B cell (primary cell): ENCODE results near the gene PKDREJ. TPM values are rescaled to one million over a fixed set of nuclear protein-coding genes. Genes with fewer than 3 reads are reported as not detected.
A peak's percentile ranks its signal among the peaks of the same experiment; 100 is the strongest.

Experiments used
- ATAC-seq: fragments of 200-7000 bp; cut with Tn5 transposase; one replicate; pipeline ENCODE4 v1.10.0; 2021; ENCODE audit warnings: low read depth, mild to moderate bottlenecking, moderate number of reproducible peaks, moderate library complexity
- CTCF ChIA-PET: fragments of 350-600 bp; sonication (Branson Sonifier 250); formaldehyde crosslinking; loops from one replicate; lab custom pipeline; 2021; ENCODE audit warnings: antibody characterized with exemption, inconsistent platforms; lab: Charles Lee
- POLR2A ChIA-PET: fragments of 350-600 bp; sonication (Branson Sonifier 250); formaldehyde crosslinking; loops from one replicate; lab custom pipeline; 2021; ENCODE audit warnings: antibody characterized with exemption; lab: Charles Lee
- DNase-seq: peaks from one replicate; pipeline ENCODE4 v3.0.0; 2013
- H2AFZ ChIP-seq: 2 replicates; pipeline ENCODE4 v1.6.1; 2012; ENCODE audit warnings: mild to moderate bottlenecking, low read depth, low read length; ENCODE audit not compliant: insufficient read depth, poor library complexity, severe bottlenecking
- H3K27ac ChIP-seq, 2 donors: 1 replicate in 1 of 2; 2 replicates in 1 of 2; pipeline ENCODE4 v1.5.1; 2012 to 2013; ENCODE audit warnings: low read length in 2 of 2, mild to moderate bottlenecking in 2 of 2, moderate library complexity in 1 of 2
- H3K27me3 ChIP-seq, 4 experiments: fragments of 200-600 bp in 1 of 4; sonication (generic) in 1 of 4; replicated peaks in 1 of 4; 1 replicate in 2 of 4; 2 replicates in 2 of 4; pipeline versions ENCODE4 v1.6.1 to v1.7.0; 2013 to 2016; ENCODE audit warnings: low read length in 3 of 4, mild to moderate bottlenecking in 2 of 4, mixed read lengths in 1 of 4, moderate library complexity in 1 of 4; ENCODE audit not compliant: insufficient read depth in 4 of 4, control insufficient read depth in 3 of 4; ENCODE audit errors: control extremely low read depth in 1 of 4
- H3K36me3 ChIP-seq, 2 experiments: replicated peaks in 1 of 2; 1 replicate in 1 of 2; 2 replicates in 1 of 2; pipeline versions ENCODE4 v1.6.1 to v1.7.1; 2013; ENCODE audit warnings: low read length in 1 of 2; ENCODE audit not compliant: insufficient read depth in 2 of 2, control insufficient read depth in 1 of 2; ENCODE audit errors: control extremely low read depth in 1 of 2, extremely low read depth in 1 of 2
- H3K4me1 ChIP-seq, 2 donors: fragments of 200-600 bp in 1 of 2; sonication (generic) in 1 of 2; 1 replicate in 1 of 2; 2 replicates in 1 of 2; pipeline versions ENCODE4 v1.5.1 to v1.6.1; 2013 to 2017; ENCODE audit warnings: low read length in 2 of 2; ENCODE audit not compliant: control insufficient read depth in 2 of 2, insufficient read depth in 2 of 2
- H3K4me2 ChIP-seq: replicated peaks from 2 replicates; pipeline ENCODE3; 2012; ENCODE audit warnings: mild to moderate bottlenecking, low read depth, low read length; ENCODE audit not compliant: poor library complexity, severe bottlenecking
- H3K4me3 ChIP-seq, 5 experiments: fragments of 200-600 bp in 1 of 5; sonication (generic) in 1 of 5; 1 replicate in 3 of 5; 2 replicates in 2 of 5; pipeline versions ENCODE4 v1.5.1 to v1.7.0; 2011 to 2016; ENCODE audit warnings: low read length in 4 of 5, mild to moderate bottlenecking in 4 of 5, low read depth in 2 of 5, control low read depth in 1 of 5, moderate library complexity in 1 of 5; ENCODE audit not compliant: insufficient read depth in 1 of 5; ENCODE audit errors: control extremely low read depth in 1 of 5, extremely low read depth in 1 of 5
- H3K79me2 ChIP-seq: fragments of 200-600 bp; sonication (generic); one replicate; pipeline ENCODE4 v1.6.0; 2016; ENCODE audit warnings: low read length; ENCODE audit not compliant: control insufficient read depth, insufficient read depth
- H3K9ac ChIP-seq: fragments of 200-600 bp; sonication (generic); 2 replicates; pipeline ENCODE4 v1.6.1; 2017; ENCODE audit warnings: mild to moderate bottlenecking, low read length, moderate library complexity
- H3K9me3 ChIP-seq, 3 donors: one replicate each; pipeline versions ENCODE4 v1.6.1 to v1.7.1; 2013; ENCODE audit warnings: low read length in 2 of 3; ENCODE audit not compliant: control insufficient read depth in 2 of 3, insufficient read depth in 1 of 3; ENCODE audit errors: control extremely low read depth in 1 of 3
- H4K20me1 ChIP-seq: 2 replicates; pipeline ENCODE4 v1.6.0; 2012; ENCODE audit warnings: mild to moderate bottlenecking, low read length; ENCODE audit not compliant: insufficient read depth, control insufficient read depth, poor library complexity, severe bottlenecking
- H3K27ac Mint-ChIP-seq: one replicate; pipeline ENCODE4 v1.8.0; 2021; ENCODE audit warnings: mixed read lengths
- H3K27me3 Mint-ChIP-seq: one replicate; pipeline ENCODE4 v1.8.0; 2021; ENCODE audit warnings: mixed read lengths
- H3K4me1 Mint-ChIP-seq: one replicate; pipeline ENCODE4 v1.8.0; 2021; ENCODE audit warnings: mixed read lengths
- H3K4me3 Mint-ChIP-seq: one replicate; pipeline ENCODE4 v1.8.0; 2021; ENCODE audit warnings: mixed read lengths
- H3K9me3 Mint-ChIP-seq: one replicate; pipeline ENCODE4 v1.8.0; 2022; ENCODE audit warnings: mixed read lengths; ENCODE audit not compliant: insufficient read depth
- EZH2 ChIP-seq: IDR thresholded peaks from 2 replicates; pipeline ENCODE4 v1.6.1; 2012; ENCODE audit warnings: borderline replicate concordance, low read depth, mild to moderate bottlenecking, moderate library complexity, low read length; ENCODE audit not compliant: insufficient read depth, poor library complexity, severe bottlenecking
- WGBS: methylation state at CpG from one replicate; pipeline ENCODE4 v1.1.5; 2013; ENCODE audit warnings: missing lambda C conversion rate; ENCODE audit not compliant: insufficient coverage; 5-methylcytosine and 5-hydroxymethylcytosine counted together
- intact Hi-C: fragments of 100-400 bp; cut with micrococcal nuclease; formaldehyde crosslinking; loops from one replicate; pipeline ENCODE4 v1.10.0; 2022
- polyA plus RNA-seq: library from polyadenylated mRNA; depleted of rRNA; stranded (reverse); fragments of >200 nt; gene quantifications from 2 replicates; pipeline ENCODE4 v1.2.3, GENCODE V29; 2012
- total RNA-seq, 2 donors: library from RNA; stranded (reverse); fragments of 120-200 nt in 1 of 2; gene quantifications; 1 replicate in 1 of 2; 2 replicates in 1 of 2; pipeline versions ENCODE4 v1.2.3 to v1.2.4, GENCODE V29; 2013 to 2022
- TF ChIP-seq, protein P1 (sequence below): fragments of 200-600 bp; IDR thresholded peaks from one replicate; pipeline ENCODE4 v1.8.0; 2022; ENCODE audit warnings: antibody characterized with exemption, mild to moderate bottlenecking

PKDREJ gene
- total and polyA plus RNA-seq, 2 donors (not counting 1 experiment from before 2014, with no cell fraction given): not detected

DNA sequence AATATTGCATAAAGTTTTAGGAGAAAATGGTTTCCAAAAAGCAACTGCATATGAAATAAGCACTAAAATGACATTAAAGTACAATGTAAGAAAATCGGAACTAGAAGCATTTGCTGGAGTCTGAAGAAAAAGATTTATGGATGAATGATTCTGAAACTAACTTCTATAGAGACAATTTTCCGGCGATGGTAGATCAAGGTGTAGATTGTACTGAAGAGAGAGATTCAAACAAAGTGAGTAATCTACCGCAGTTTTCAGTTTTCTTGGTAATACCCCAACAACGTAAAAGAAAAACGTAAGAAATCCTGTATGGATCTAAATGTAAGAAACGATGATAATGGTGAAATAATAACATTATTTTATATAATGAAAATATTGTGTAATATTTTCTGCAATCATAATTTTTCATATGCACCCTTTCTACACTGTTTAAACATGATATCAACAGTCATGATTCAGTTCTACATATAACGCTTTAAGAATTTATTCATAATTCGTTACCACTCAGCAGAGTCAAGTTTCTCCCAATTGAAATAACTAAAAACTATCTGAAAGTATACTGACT, 11.2 kb downstream of the PKDREJ start:
- no peaks in the 10 kb centered on the region for H3K36me3 ChIP-seq
- ChIA-PET POLR2A (interaction anchor here (0.7 to 0.8 kb wide), 2 partner anchors 44 to 517 kb away, joined by 3 to 4 read pairs; no protein-coding TSS in a partner anchor), CTCF (no interaction called here)
- DNase-seq: no peak
- no peak overlapping the region for H3K9ac ChIP-seq
- no peaks in the 10 kb centered on the region for H3K27me3 ChIP-seq
- TF ChIP-seq EZH2: no peak
- TF ChIP-seq, protein P1, sequence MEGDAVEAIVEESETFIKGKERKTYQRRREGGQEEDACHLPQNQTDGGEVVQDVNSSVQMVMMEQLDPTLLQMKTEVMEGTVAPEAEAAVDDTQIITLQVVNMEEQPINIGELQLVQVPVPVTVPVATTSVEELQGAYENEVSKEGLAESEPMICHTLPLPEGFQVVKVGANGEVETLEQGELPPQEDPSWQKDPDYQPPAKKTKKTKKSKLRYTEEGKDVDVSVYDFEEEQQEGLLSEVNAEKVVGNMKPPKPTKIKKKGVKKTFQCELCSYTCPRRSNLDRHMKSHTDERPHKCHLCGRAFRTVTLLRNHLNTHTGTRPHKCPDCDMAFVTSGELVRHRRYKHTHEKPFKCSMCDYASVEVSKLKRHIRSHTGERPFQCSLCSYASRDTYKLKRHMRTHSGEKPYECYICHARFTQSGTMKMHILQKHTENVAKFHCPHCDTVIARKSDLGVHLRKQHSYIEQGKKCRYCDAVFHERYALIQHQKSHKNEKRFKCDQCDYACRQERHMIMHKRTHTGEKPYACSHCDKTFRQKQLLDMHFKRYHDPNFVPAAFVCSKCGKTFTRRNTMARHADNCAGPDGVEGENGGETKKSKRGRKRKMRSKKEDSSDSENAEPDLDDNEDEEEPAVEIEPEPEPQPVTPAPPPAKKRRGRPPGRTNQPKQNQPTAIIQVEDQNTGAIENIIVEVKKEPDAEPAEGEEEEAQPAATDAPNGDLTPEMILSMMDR: no peak
- Mint-ChIP-seq H3K9me3 (no peaks in the 10 kb centered on the region), H3K27ac (no peak overlapping the region), H3K4me3 (peak overlapping the region; percentile 87), H3K27me3 (peaks cover under 1% of the 10 kb centered on the region), H3K4me1 (peaks cover 18% of the 10 kb centered on the region)
- H3K27ac ChIP-seq: no peak overlapping the region
- no peaks in the 10 kb centered on the region for H4K20me1 ChIP-seq
- no peak for ATAC-seq
- no peak overlapping the region for H3K4me3 ChIP-seq
- peaks cover 11% of the 10 kb centered on the region for H3K79me2 ChIP-seq
- H3K9me3 ChIP-seq: peaks cover 0 to 2% (median 0%) of the 10 kb centered on the region in 3 donors
- peaks cover 14% of the 10 kb centered on the region in 2 donors for H3K4me1 ChIP-seq
- 100% methylated on average over 2 of the region's 9 CpGs for WGBS
- H2AFZ ChIP-seq: no peak overlapping the region
- H3K4me2 ChIP-seq: no peak overlapping the region
- intact Hi-C loops: loop anchor here (2.0 kb wide), 1 partner anchor 37 kb away; no protein-coding TSS in a partner anchor

DNA sequence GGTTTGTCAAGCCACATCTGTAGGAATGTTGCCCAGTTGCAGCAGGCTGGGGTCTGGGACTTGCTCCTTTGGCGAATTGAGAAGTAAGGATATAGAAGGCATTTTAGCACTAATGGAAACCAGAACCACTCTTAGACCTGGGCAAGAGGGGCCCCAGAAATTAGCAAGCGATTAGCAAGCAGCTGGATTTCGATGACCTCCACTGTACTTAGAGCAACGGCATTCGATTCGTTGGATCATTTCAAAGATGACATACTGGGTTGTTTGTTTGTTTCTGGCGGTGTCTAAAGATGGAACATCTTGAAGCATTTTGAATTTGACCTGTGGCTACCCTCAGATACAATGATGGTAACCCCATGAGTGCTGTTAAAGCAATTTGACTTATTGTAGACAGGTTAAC, 11.9 kb downstream of the PKDREJ start:
- H3K4me2 ChIP-seq: peak overlapping the region; percentile 84
- ChIA-PET POLR2A (interaction anchor here (0.6 to 0.8 kb wide), 3 partner anchors 45 to 517 kb away, joined by 3 to 4 read pairs (median 3); no protein-coding TSS in a partner anchor), CTCF (no interaction called here)
- peaks cover 0 to 2% (median 0%) of the 10 kb centered on the region in 3 donors for H3K9me3 ChIP-seq
- TF ChIP-seq, protein P1: no peak
- no peak for TF ChIP-seq EZH2
- H3K4me3 ChIP-seq: peak overlapping the region in 4 of 5 experiments; percentile 72 to 85 (median 82)
- H3K36me3 ChIP-seq: no peaks in the 10 kb centered on the region
- ATAC-seq (no peak), DNase-seq (no peak)
- Mint-ChIP-seq H3K27ac (peak overlapping the region; percentile 80), H3K4me1 (peaks cover 18% of the 10 kb centered on the region), H3K4me3 (peak overlapping the region; percentile 87), H3K9me3 (no peaks in the 10 kb centered on the region), H3K27me3 (no peaks in the 10 kb centered on the region)
- peaks cover 14% of the 10 kb centered on the region in 2 donors for H3K4me1 ChIP-seq
- peak overlapping the region; percentile 85 for H2AFZ ChIP-seq
- H3K27ac ChIP-seq: no peak overlapping the region
- peaks cover 16% of the 10 kb centered on the region for H3K79me2 ChIP-seq
- WGBS: 100% methylated on average over 3 of the region's 7 CpGs
- H4K20me1 ChIP-seq: no peaks in the 10 kb centered on the region
- H3K27me3 ChIP-seq: no peaks in the 10 kb centered on the region
- intact Hi-C loops: loop anchor here (2.0 kb wide), 1 partner anchor 38 kb away; no protein-coding TSS in a partner anchor
- H3K9ac ChIP-seq: peak overlapping the region; percentile 75
